GM19238 (cell line): ENCODE measurements around the gene LIPA.

Source experiments
- DNase-seq: peaks from one replicate; pipeline ENCODE4 v3.0.0; 2011; ENCODE audit warnings: low spot score; ENCODE audit not compliant: insufficient read length

The LIPA gene

DNA sequence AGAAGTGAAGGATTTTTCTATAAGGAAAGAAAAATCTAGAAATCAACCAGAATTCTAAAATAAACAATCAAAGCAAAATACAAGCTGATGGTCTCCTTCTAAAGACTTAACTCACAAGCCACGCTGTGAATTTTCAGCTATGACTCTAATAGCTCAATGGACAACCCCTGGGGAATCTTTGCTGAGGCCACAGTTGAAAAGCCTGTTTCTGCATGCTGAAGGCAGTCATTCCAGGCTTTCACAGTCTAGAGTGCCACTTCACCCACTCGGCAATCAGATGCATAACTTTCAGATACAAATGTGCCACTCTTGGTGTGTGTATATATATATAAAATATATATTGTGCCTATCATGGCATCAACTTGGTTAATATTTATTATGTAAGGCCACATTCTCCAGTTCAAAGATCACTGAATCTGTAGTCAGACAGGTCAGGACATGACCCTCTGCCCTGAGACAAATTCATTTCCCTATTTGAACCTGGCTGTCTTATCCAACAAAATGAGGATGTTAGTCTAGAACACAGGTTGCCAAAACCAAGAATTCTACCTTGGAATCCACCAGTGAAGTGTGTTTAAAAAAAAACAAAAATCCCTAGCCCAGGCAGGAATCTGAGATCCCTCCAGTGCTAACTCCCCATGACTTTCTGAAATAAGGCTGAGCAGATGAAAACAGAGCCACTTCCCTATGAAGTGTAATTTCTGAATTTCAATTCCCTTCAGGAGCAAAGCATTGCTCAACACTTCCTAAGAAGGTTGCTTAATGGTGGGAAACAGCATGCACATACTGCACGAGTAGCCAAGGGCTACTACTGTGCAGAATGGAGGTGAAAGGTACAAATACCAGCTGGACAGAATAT lies 9.9 kb downstream of the LIPA start:
- no peak for DNase-seq

DNA sequence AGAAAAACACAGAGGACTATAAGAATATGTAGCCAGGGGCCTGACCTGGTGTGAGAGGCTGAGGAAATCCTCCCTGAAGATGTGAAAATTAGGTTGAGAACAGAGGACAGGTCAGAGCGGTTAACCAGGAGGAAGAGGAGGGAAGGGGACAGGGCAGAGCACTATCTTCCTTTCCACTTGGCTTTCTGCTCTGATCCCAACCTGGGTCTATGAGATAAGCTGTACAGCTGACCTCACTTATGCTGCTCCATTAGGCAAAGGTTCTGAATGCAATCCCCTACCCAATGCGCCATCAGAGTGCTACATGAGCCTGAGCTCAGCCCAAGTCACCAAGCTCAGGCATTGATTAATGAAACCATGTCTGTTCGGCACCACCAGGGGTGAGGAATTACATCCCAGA lies 10.5 kb downstream of the LIPA start:
- DNase-seq = no peak

DNA sequence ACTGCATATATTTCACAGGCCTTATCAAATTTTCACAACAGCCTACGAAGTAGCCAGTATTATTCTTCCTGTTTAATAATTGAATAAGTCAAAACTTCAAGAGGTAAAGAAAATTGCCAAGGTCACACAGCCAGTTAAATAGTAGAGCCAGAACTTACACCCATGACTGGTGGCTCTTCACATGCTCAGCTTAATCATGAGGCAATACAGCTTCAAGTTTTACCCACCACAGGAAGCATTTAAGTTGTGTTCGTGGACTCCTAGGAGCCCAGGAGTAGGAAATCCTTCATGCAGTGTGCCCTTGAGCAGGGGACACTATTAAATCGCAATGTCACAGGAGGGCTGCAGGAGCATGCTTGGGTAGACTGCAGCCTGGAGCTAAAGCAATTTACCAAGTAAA lies 11.1 kb downstream of the LIPA start:
- no peak for DNase-seq

DNA sequence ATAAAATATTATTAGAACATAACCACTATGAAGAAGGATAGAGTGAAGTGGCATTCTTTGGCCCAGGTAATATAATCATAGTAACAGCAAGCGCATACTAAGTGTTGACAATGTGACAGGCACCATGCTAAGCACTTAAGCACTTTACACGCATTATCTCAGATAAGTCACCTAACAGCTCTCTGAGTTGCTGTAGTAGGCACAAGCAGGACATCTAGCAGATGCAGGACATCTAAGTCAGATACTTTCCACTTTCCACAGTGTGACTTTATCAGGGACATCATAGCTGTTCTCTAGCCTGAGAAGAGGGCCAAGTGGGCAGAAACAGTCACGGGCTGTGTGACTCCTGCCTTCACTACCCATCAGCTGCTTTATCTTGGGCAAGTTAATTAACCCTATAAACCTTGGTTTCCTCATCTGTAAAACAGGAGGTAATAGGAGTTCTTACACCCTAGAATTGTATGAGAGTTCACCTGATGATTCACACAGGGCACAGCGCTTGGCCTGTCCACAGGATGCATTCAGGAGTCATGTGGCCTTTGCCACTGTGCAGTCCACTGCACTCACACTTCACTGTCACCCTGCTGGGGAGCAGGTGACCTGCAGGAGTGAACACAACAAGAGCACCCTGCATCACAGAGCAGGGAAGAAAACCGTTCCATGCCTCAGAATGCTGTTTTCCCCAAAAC lies 12.5 kb downstream of the LIPA start:
- DNase-seq = no peak

DNA sequence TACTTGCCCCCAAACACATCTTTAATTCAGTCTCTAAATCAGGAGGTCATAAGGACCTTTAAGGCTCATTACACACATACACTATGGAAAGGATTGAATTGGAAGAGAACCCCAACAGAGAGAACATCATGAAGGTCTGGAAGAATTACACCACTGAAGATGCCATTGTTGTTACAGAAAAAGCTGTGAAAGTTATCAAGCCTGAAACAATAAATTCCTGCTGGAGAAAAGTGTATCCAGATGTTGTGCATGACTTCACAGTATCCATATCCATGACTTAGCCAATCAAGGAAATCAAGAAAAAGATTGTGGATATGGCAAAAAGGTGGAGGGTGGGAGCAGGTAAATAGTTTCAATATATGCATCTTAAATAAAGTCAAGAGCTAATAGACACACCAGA lies 13.7 kb downstream of the LIPA start:
- DNase-seq = no peak

DNA sequence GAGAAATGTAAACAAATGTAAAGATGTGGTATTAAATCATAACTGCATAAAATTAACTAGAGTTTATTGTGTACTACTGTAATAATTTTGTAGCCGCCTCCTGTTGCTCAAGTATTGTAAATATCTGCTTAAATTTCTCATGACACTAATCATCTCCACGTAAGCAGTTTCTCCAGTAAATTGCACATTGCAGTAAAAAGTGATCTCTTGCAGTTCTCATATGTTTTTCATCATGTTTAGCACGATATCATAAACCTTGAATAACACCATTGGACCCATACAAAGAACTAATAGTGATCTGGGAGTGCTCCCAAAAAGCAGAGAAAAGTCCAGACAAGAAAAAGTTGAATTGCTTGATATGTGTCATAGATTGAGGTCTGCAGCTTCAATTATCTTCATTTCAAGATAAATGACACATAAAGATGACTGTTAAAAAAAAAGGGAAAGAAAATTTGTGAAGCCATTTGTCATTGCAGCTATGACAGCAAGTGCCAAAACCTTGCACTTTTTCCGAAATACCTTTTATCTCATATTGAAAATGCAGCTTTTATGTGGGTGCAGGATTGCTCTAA lies 15.3 kb downstream of the LIPA start:
- no peak for DNase-seq

DNA sequence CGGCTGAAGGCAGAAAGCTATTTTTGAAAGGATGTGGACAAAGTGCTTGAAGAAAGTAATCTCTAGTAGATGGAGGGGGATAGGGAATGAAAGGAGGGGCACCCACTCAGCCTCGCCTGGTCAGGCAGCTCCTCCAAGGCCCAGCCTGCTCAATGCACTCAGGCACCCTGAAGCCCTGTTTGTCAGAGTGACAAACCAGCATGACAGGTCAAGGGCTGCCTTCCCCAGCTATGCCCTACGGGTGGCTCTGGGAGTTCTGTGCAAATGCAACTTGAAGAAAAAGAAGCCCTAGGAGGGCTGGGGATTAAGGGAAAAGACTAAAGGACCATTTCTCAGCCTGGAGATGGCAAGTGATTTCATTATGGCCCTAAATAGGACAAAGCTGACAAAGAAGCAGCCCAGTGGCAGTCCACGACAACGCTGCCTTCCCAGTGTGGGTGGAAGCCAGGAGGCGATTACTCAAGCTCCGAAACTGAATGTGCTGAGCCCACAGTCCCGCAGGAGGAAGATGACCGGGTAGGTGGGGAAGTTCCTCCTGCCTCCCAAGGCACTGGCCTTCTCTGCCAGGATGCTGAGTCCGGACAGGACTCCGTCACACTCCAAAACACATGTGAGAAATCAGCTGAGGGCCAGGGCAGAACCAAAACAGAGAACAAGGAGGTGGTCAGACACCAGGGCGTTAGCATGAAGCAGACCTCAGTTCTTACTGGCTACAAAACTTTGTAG lies 16.3 kb downstream of the LIPA start:
- DNase-seq = no peak

DNA sequence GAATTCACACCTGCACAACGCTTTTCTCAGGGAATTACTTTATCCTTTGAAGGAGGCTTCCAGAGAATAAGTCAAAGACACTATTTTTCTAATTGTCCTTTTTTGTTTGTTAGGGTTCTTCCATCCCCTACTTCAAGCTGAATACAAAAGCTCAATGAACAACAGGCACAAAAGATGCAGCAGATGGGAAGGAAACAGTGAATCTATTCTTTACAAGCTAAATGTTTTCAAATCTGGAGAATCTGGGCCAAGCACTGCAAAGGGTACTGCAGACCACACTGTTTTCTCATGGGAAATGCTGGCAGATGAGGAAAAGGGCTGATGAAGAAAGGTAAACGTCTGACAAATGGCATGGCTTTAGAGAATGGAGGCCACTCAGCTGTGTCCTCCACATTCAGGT lies 18.5 kb downstream of the LIPA start:
- DNase-seq = no peak

DNA sequence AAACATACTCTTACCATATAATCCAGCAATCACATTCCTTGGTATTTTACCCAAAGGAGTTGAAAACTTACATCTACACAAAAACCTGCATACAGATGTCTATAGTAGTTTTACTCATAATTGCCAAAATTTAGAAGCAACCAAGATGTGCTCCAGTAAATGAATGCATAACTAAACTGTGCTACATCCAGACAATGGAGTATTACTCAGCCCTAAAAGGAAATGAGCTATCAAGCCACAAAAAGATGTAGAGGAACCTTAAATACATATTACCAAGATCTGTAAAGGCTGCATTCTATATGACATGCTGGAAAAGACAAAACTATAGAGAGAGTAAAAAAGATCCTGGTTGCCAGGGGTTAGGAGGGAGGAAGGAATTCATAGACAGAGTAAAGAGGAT lies 22.6 kb downstream of the LIPA start:
- no peak for DNase-seq

DNA sequence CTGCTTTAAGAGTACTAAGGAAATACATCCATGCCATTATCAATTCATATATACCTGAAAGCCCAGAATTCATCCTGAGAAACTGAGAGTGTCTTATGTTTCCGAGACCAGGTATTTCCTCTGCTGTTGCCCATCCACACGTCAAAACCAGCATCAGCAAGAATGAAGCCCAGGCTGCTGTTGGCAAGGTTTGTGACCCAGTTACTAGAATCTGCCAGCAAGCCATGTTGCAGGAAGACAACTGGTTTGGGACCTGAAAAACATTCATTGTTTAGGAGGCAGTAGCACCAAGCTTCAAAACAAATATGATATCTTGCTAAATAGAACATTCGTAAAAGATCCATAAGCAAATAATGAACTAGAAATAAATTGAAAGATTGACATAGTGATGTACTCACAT lies 23.4 kb downstream of the LIPA start:
- no peak for DNase-seq

DNA sequence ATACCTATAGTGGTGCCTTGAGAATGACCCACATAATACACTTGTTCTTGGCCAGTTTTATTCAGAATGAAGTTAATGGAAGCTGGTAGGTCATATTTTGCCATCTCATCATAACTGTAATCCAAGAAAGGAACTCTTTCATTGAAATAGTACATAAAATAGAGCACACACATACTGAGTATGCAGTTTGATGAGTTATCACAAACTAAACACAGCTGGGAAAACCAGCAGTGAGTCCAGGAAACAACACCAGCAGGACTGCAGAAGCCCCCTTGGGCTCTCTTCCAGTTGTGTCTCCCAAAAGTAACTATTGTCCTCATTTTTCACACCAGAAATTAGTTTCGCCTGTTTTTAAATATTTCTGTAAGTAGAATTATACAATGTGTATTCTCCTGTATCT lies 24.7 kb downstream of the LIPA start:
- no peak for DNase-seq

DNA sequence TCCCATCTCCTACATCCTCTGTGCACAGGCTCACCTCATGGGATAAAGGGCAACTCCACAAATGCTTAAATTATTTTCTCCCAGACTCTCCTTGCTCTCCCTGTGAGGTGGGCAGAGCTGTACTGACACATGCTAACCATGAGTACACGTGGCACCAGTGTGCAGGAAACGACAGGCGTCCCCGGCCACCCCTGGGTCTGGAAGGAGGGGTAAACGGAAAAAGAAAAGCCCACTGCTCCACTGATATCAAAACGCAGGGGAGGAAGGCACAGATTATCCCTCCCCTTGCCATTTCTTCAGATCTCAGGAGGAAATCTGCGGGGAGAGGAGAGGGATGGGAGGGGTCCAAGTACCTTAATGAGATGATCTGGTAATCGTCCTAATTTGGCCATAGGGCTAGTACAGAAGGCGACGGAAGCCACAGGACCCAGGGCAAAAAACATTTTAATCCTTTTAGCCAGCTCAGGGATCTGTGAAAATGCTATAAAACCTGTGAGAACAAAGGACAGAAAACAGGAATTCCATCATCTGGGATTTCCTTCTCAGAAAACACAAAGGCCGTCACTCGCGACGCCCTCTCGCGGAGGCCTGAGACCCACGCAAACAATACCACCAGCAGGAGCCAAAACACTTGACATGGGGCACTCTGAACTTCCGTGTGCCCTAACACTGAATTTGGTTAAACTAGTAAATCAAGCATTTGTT lies 26.7 kb downstream of the LIPA start:
- DNase-seq = no peak

DNA sequence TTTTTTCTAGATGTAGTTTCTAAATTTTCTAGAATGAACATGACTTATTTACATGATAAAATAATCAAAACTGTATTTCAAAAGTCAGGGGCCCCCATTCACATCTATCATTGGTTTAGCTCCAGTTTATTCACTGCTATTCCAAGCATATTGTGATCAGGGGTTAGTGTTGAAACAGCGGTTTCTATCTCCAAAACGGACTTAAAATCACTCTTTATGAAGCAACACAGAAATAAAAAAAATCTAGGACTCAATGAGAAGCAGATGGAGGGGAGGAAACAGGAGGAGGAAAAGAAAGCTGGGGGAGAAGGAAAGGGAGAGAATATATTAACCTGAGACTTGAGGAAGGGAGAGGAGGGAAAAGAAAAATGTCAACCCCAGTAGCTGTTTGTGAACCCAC lies 29.7 kb downstream of the LIPA start:
- no peak for DNase-seq

DNA sequence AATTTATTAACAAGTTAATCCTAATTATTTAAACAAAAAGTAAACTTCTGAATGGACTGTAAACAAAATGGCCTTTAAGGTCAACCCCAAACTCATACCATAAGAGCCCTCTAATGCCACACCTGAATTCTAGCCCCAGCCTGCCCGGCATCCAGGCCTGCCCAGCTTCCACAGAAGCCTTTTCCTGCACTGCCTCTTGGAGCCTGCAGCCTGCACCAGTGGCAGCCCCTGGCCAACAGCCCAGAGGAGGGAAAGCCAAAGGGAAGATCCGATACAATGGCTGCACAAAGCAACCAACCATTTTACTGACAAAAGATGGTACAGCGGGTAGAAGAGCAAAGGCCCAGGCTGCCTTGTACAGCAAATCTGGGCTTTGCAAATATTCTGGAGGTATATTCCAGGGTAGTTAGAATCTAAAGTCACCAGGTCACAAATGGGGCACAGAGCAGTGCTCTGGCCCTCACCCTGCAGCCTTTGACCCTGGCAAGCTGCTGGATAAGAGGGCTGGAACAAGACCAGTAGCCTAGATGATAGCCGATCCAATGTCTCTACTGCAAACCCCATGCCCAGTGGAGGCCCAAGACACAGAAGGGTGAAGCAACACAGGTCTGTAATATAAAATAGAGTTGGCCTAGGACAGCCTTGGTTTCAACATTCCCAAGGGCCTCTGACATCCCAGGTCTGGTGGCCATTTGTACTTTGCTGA lies 31.9 kb downstream of the LIPA start:
- no peak for DNase-seq

DNA sequence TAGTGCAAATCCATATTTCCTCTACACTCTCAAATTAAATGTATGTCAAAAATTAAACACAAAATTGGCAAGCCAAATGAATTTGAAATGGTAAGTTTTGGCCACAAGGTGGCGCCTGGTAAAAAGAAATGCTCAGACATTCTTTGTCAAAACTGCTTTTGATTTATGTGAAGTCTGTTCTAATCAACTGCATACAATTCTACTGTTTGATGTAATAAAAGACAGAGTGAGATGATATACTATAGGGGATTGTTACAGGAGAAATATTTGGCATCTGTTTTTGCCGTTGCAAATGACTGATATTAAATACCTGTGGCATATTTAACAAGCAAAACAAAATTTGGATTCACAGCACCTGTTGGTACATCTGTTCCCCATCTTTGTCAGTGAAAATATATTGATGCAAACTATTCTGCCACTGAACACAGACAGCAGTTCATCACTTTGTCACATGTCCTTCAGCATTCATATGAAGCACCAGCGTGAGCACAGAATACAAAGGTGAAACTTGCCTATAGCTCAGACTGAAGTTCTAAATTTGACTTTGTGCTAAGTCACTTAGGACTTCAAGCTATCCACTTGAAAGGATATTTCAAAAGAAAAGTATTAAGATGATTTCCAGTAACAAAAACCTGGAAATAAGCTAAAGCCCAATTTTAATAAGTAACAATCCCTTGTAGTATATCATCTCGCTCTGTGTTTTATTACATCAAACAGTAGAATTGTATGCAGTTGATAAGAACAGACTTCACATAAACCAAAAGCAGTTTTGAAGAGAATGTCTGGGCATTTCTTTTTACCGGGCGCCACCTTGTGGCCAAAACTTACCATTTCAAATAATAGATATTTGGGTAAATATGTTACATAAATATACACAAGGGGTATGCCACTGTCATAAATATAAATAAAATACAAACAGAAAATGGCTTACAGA lies 34.3 kb downstream of the LIPA start:
- no peak for DNase-seq

DNA sequence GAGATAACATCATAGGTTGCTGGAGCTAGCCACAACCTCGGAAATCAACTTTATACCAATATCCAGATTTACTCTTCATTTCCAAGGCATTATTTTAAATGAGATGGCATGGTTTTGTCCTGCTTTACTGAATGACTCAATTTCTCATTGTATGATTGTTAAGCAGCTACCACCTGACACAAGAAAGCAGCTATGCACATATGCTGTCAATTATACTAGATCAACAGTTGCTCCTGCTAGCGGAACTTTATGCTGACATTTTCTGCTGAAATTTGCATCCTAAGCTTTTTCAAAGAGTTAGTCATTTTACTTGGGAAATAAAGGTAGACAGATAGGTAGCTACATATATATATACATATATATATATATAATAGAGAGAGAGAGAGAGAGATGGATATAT lies 35.5 kb downstream of the LIPA start:
- DNase-seq = no peak

DNA sequence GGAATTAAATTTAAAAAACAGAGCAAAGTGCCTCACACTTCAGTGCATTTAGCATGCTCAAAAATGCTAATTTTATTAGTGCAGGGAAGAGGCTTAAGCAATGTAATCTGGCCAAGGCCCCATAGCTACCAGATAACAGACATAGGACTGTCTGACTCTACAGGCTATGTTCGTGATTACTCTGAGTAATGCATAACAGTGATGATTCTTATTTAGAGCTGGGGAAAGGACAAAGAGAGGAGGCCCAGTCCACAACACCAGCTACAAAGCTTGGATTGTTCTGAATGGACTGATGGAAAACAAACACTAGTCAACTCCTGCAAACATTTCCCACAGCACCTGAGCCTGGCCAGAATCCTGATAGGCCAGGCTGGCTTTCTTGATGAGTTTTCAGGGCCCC lies 36.1 kb downstream of the LIPA start:
- DNase-seq = no peak

DNA sequence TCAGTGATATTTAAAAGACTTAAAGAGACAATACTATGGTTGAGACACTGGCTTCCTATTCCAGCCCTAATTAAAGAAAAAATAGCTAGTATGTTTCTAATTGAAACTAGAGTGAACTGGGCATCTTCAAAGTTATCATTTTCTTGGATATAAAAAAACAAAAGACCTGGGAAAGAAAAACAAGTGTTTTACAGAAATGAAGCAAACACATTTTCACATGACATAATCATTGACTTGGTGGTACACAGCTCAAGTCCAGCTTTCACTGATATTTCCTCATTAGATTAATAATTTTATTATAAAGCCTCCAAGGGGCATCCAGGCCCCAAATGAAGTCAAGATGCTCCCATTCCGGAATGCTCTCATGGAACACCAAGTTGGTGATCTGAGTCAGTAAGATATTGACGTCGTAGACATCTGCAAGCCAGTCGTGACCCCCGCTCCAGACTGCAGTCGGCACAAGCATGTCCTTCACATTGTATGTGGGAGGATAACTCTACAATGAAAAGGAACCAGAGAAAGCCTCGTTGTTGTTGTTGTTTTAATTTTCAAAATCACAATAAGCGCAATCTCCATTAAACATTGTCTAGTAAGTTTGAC lies 36.9 kb downstream of the LIPA start:
- no peak for DNase-seq

DNA sequence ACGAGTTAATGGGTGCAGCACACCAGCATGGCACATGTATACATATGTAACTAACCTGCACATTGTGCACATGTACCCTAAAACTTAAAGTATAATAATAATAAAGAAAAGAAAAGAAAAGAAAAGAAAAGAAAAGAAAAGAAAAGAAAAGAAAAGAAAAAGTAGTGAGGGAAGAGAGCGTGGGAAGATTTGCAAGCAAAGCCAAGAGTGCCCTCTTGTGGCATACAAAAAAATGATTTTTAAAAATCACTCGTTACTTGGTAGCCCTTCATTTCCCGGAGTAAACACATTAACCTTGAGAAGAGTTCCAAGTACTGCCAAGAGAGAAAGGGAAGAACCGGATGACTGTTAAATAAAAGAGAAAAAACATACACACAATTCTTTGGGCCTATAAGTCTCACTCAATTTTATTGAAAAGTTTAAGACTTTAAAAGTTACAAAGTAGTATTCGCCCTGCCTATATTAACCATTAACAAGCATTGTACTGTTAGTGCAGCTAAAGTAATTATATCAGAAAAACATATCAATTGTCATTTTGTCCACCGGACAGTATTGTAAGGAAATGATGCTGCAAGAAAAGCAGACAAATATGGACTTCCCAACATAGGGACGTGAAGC lies 38.3 kb downstream of the LIPA start:
- no peak for DNase-seq
